RWPE2 (cell line): ENCODE results near the gene MSANTD3.

ENCODE experiments used
- ATAC-seq: fragments of 200-7000 bp; cut with Tn5 transposase; 3 replicates; pipeline ENCODE4 v1.9.1; 2021; ENCODE audit warnings: low read depth
- DNase-seq: peaks from one replicate; pipeline ENCODE4 v3.0.0-alpha.2; 2020; ENCODE audit warnings: low spot score
- H3K27ac ChIP-seq: fragments of 450-650 bp; 2 replicates; pipeline ENCODE4 v1.5.1; 2017; ENCODE audit warnings: mild to moderate bottlenecking; ENCODE audit not compliant: poor library complexity, severe bottlenecking
- H3K27me3 ChIP-seq: fragments of 250-450 bp; sonication (Bioruptor Pico); 2 replicates; pipeline ENCODE4 v1.5.1; 2021; ENCODE audit warnings: mild to moderate bottlenecking, moderate library complexity; ENCODE audit not compliant: insufficient read depth, poor library complexity, severe bottlenecking
- H3K36me3 ChIP-seq: fragments of 250-450 bp; sonication (Bioruptor Pico); 2 replicates; pipeline ENCODE4 v1.5.1; 2020; ENCODE audit warnings: low read depth, mild to moderate bottlenecking, moderate library complexity
- H3K4me1 ChIP-seq: fragments of 250-450 bp; sonication (Bioruptor Pico); 2 replicates; pipeline ENCODE4 v1.5.1; 2021; ENCODE audit warnings: mild to moderate bottlenecking, moderate library complexity; ENCODE audit not compliant: insufficient read depth, poor library complexity, severe bottlenecking
- H3K4me3 ChIP-seq: fragments of 250-450 bp; sonication (Bioruptor Pico); 2 replicates; pipeline ENCODE4 v1.5.1; 2021; ENCODE audit warnings: mild to moderate bottlenecking, moderate library complexity; ENCODE audit not compliant: severe bottlenecking
- H3K9me3 ChIP-seq: fragments of 250-450 bp; sonication (Bioruptor Pico); 2 replicates; pipeline ENCODE4 v1.5.1; 2021; ENCODE audit warnings: mild to moderate bottlenecking, moderate library complexity; ENCODE audit not compliant: severe bottlenecking
- TF ChIP-seq, protein P1 (sequence below): fragments of 450-650 bp; IDR thresholded peaks from one replicate; pipeline ENCODE4 v1.5.1; 2017; ENCODE audit warnings: mild to moderate bottlenecking, moderate library complexity; ENCODE audit not compliant: poor library complexity, severe bottlenecking

MSANTD3 gene

DNA sequence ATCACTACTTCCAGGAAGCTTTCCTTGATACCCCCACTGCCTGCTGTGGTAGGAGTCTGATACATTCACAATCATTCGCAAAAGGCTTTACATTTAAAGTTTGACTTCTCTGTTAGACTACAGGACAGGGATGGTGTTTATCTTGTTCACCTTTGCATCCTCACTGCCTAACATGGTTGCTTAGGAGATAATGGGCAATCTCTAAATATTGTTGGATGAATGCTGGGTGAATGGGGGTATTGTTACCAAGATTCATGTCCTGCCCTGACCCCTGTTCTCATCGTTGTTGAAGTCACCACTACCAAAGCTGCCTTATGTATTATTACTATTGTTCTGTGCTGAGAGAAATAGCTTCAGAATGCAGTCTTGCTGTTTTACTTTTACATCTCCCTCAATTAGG is 38.3 kb downstream of the MSANTD3 start:
- H3K4me1 ChIP-seq: no peaks in the 10 kb centered on the region
- no peaks in the 10 kb centered on the region for H3K27me3 ChIP-seq
- no peak overlapping the region for H3K27ac ChIP-seq
- DNase-seq (no peak), ATAC-seq (no peak)
- no peak overlapping the region for H3K4me3 ChIP-seq
- TF ChIP-seq, protein P1, sequence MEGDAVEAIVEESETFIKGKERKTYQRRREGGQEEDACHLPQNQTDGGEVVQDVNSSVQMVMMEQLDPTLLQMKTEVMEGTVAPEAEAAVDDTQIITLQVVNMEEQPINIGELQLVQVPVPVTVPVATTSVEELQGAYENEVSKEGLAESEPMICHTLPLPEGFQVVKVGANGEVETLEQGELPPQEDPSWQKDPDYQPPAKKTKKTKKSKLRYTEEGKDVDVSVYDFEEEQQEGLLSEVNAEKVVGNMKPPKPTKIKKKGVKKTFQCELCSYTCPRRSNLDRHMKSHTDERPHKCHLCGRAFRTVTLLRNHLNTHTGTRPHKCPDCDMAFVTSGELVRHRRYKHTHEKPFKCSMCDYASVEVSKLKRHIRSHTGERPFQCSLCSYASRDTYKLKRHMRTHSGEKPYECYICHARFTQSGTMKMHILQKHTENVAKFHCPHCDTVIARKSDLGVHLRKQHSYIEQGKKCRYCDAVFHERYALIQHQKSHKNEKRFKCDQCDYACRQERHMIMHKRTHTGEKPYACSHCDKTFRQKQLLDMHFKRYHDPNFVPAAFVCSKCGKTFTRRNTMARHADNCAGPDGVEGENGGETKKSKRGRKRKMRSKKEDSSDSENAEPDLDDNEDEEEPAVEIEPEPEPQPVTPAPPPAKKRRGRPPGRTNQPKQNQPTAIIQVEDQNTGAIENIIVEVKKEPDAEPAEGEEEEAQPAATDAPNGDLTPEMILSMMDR: no peak
- no peaks in the 10 kb centered on the region for H3K36me3 ChIP-seq
- no peaks in the 10 kb centered on the region for H3K9me3 ChIP-seq

DNA sequence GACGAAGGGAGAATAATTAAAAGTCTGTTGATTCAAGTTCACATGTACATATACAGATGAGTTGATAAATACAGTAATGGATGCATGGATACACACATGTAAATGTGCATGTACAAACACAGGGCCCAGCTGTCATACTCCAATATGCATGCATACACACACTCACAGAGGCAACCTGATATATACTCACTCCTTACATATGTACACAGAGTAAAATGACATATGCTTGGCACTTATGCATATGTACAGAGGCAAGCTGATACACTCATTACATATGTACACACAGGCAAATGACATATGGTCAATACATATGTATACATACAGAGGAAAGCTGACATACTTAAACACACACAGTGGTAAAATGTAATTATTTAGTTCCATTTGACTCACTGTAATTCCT is 38.8 kb downstream of the MSANTD3 start:
- Histone ChIP-seq H3K36me3 (no peaks in the 10 kb centered on the region), H3K9me3 (no peaks in the 10 kb centered on the region), H3K4me1 (no peaks in the 10 kb centered on the region), H3K27me3 (no peaks in the 10 kb centered on the region), H3K27ac (no peak overlapping the region), H3K4me3 (no peak overlapping the region)
- no peak for ATAC-seq
- DNase-seq: no peak
- TF ChIP-seq, protein P1: no peak

DNA sequence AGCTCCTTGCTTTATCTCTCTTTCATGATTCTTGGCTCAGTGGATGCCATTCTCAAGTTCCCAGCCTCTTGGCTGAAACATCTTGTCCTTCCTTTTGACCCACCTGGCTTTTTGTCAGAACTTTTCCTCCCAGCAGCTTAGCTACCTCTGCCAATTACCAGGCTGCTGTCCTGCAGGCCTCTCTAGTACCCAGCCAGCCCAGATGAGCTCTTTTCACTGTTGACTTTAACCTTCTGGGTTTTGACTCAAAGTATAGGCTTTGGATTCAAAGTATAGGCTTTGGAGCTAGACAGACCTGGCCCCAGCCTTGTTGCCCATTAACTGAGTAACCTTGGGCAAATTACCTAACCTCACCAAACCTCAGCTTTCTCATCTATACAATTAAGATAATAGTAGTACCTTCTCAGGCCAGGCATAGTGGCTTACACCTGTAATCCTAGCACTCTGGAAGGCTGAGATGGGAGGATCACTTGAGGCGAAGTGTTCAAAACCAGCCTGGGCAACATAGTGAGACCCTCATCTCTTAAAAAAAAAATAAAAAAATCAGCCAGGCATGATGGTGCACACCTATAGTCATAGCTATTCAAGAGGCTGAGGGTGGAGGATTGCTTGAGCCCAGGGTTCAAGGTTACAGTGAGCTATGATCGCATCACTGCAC is 39.4 kb downstream of the MSANTD3 start:
- H3K9me3 ChIP-seq: no peaks in the 10 kb centered on the region
- no peak overlapping the region for H3K4me3 ChIP-seq
- DNase-seq (no peak), ATAC-seq (no peak)
- H3K4me1 ChIP-seq: no peaks in the 10 kb centered on the region
- no peaks in the 10 kb centered on the region for H3K27me3 ChIP-seq
- no peak overlapping the region for H3K27ac ChIP-seq
- TF ChIP-seq, protein P1: no peak
- H3K36me3 ChIP-seq: no peaks in the 10 kb centered on the region

DNA sequence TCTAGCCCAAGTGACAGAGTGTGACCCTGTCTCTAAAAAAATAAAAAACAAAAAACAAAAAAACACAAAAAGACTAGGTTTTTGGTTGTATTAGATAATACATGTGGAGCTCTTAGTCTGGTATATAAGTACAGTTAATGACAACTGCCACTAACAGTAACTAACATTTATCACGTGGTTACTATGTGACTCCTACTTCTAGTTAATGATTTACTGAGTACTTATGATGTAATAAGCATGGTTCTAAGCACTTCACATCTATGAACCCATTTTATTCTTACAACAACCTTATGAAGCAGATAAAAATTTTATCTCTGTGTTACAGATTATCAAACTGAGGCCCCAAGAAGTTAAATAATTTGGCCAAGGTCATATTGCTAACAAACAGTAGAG is 39.9 kb downstream of the MSANTD3 start:
- Histone ChIP-seq H3K36me3 (no peaks in the 10 kb centered on the region), H3K4me1 (no peaks in the 10 kb centered on the region), H3K27me3 (no peaks in the 10 kb centered on the region), H3K27ac (no peak overlapping the region), H3K9me3 (no peaks in the 10 kb centered on the region), H3K4me3 (no peak overlapping the region)
- ATAC-seq: no peak
- TF ChIP-seq, protein P1: no peak
- no peak for DNase-seq

DNA sequence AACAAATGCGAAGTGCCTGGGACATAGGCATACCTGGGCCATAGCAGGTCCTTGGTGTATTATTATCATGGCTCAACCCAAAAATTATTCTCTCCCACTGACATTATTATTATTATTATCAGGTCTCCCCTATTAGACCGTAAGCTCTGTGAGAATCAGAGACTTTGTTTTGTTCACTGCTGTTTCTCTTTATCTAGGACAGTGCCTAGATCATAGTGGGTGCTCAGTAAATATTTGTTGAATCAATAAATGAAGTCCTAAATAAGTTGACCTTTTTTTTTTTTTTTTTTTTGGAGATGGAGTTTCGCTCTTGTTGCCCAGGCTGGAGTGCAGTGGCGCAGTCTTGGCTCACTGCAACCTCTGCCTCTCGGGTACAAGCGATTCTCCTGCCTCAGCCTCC is 41.1 kb downstream of the MSANTD3 start:
- Histone ChIP-seq H3K27me3 (no peaks in the 10 kb centered on the region), H3K9me3 (no peaks in the 10 kb centered on the region), H3K27ac (no peak overlapping the region), H3K36me3 (no peaks in the 10 kb centered on the region), H3K4me1 (no peaks in the 10 kb centered on the region), H3K4me3 (no peak overlapping the region)
- no peak for ATAC-seq
- TF ChIP-seq, protein P1: no peak
- DNase-seq: no peak
